ENCODE results near the gene TTC23.

Gene TTC23

GRCh38 chr15:99226802-99227201 lies 22.6 kb downstream of the TTC23 start:
- TF ChIP-seq, protein P1, sequence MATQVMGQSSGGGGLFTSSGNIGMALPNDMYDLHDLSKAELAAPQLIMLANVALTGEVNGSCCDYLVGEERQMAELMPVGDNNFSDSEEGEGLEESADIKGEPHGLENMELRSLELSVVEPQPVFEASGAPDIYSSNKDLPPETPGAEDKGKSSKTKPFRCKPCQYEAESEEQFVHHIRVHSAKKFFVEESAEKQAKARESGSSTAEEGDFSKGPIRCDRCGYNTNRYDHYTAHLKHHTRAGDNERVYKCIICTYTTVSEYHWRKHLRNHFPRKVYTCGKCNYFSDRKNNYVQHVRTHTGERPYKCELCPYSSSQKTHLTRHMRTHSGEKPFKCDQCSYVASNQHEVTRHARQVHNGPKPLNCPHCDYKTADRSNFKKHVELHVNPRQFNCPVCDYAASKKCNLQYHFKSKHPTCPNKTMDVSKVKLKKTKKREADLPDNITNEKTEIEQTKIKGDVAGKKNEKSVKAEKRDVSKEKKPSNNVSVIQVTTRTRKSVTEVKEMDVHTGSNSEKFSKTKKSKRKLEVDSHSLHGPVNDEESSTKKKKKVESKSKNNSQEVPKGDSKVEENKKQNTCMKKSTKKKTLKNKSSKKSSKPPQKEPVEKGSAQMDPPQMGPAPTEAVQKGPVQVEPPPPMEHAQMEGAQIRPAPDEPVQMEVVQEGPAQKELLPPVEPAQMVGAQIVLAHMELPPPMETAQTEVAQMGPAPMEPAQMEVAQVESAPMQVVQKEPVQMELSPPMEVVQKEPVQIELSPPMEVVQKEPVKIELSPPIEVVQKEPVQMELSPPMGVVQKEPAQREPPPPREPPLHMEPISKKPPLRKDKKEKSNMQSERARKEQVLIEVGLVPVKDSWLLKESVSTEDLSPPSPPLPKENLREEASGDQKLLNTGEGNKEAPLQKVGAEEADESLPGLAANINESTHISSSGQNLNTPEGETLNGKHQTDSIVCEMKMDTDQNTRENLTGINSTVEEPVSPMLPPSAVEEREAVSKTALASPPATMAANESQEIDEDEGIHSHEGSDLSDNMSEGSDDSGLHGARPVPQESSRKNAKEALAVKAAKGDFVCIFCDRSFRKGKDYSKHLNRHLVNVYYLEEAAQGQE (IDR thresholded peaks at IDR 0.05; ENCODE audit: insufficient read depth in 1 of 2, low read depth in 2 of 2, low read length in 2 of 2), result no peak
- no peak for TF ChIP-seq FOXP2 (optimal IDR thresholded peaks at IDR 0.05; ENCODE audit: borderline replicate concordance, extremely low read depth, extremely low read length, insufficient read depth)
- no peak for TF ChIP-seq POLR2AphosphoS5 (IDR thresholded peaks at IDR 0.05; ENCODE audit: low read depth, low read length)
- TF ChIP-seq SIN3A (IDR thresholded peaks at IDR 0.05; ENCODE audit: borderline replicate concordance, insufficient read depth, low read length), result no peak
- TF ChIP-seq TAF1 (IDR thresholded peaks at IDR 0.05; ENCODE audit: borderline replicate concordance, insufficient read depth, low read length), result no peak

DNA sequence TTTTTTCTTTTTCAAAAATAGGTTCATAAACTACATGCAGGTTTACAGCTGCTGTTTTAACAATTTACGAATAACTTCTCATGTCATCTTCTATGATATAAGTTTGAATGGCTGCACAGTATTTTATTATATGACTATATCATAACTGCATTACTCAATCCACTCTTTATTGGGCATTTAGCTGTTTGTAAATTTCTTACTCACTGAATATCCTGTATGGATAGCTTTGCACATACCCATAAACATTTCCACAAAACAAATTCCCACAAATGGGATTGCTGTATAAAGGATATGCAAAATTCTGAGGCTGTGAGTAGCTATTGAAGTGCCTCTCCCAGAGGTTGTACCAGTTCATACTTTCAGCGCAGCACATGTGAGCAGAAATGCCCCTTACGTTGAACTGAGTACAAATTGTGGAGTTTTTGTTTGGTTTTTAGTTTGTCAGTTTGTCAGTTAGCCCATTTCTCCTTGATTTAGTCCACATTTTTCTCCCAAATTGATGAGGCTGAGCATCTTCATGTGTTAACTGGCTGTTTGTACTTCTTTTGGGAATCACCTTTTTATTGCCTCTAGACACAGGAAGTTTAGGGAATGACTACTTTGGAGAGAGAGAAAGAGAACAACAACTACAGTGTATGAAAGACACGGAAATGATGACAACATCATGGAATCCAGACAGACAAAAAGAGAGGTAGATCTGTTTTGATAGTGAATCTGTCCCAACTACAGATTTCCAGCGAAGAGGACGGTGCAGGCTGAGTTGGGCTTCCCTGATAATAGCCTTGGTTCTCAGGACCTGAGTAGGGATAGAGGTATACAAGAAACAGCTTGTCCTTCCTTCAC lies 24.8 kb downstream of the TTC23 start:
- no peak for TF ChIP-seq SIN3A (IDR thresholded peaks at IDR 0.05; ENCODE audit: borderline replicate concordance, insufficient read depth, low read length)
- no peak for TF ChIP-seq TAF1 (IDR thresholded peaks at IDR 0.05; ENCODE audit: borderline replicate concordance, insufficient read depth, low read length)
- TF ChIP-seq, protein P1 (IDR thresholded peaks at IDR 0.05; ENCODE audit: insufficient read depth in 1 of 2, low read depth in 2 of 2, low read length in 2 of 2), result no peak
- TF ChIP-seq FOXP2 (optimal IDR thresholded peaks at IDR 0.05; ENCODE audit: borderline replicate concordance, extremely low read depth, extremely low read length, insufficient read depth), result no peak
- no peak for TF ChIP-seq POLR2AphosphoS5 (IDR thresholded peaks at IDR 0.05; ENCODE audit: low read depth, low read length)

DNA sequence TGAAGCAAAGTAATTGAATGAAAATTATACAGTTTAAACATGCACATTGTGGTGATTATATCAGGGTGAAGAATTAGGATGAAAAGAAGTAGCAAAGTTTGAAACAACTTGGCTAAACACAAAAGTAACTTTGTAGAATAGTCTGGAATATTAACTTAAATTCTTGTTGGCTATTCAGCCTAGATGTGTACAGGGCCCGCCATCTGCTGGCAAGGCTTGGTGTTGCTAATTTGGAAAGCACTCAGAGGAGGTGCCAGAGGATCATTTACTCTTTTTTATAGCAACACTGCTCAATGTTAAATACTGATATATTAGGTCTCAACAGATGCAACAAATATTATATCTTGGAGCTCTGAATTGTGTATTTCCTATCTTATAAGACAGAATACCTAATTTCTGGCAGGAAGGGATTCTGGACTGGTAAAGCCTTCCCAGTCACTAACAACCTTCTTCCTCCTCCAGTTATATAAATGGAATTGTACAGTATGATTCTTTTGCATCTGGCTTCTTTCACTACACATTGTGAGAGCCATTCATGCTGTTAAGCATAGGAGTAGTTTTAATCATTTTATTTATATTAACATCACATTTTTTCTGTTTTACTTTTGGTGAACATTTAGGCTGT lies 36.1 kb downstream of the TTC23 start:
- TF ChIP-seq TAF1 (IDR thresholded peaks at IDR 0.05; ENCODE audit: borderline replicate concordance, insufficient read depth, low read length), result no peak

DNA sequence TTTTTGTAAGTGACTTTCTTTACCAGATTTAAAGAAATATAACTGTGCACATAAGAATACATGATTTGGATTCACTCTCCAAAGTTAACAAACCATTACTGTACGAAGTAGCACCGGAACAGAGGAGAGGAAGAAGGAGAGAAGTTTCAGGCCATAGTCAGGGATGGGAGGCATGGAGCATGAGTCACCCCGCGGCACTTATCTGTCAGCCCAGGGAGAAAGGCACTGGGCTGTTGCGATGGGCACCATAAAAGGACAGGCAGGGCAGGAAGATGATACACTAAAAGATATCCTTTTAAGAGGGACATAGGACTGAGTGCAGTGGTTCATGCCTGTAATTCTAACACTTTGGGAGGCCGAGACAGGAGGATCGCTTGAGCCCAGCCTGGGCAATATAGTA lies 37.0 kb downstream of the TTC23 start:
- no peak for TF ChIP-seq FOXP2 (optimal IDR thresholded peaks at IDR 0.05; ENCODE audit: borderline replicate concordance, extremely low read depth, extremely low read length, insufficient read depth)
- TF ChIP-seq, protein P1 (IDR thresholded peaks at IDR 0.05; ENCODE audit: insufficient read depth in 1 of 2, low read depth in 2 of 2, low read length in 2 of 2), result no peak
- no peak for TF ChIP-seq SIN3A (IDR thresholded peaks at IDR 0.05; ENCODE audit: borderline replicate concordance, insufficient read depth, low read length)
- no peak for TF ChIP-seq TAF1 (IDR thresholded peaks at IDR 0.05; ENCODE audit: borderline replicate concordance, insufficient read depth, low read length)
- no peak for TF ChIP-seq POLR2AphosphoS5 (IDR thresholded peaks at IDR 0.05; ENCODE audit: low read depth, low read length)

GRCh38 chr15:99211926-99212325 lies 37.5 kb downstream of the TTC23 start:
- no peak for TF ChIP-seq TAF1 (IDR thresholded peaks at IDR 0.05; ENCODE audit: borderline replicate concordance, insufficient read depth, low read length)
- TF ChIP-seq FOXP2 (optimal IDR thresholded peaks at IDR 0.05; ENCODE audit: borderline replicate concordance, extremely low read depth, extremely low read length, insufficient read depth), result no peak
- no peak for TF ChIP-seq SIN3A (IDR thresholded peaks at IDR 0.05; ENCODE audit: borderline replicate concordance, insufficient read depth, low read length)
- TF ChIP-seq POLR2AphosphoS5 (IDR thresholded peaks at IDR 0.05; ENCODE audit: low read depth, low read length), result no peak
- TF ChIP-seq, protein P1 (IDR thresholded peaks at IDR 0.05; ENCODE audit: insufficient read depth in 1 of 2, low read depth in 2 of 2, low read length in 2 of 2), result no peak

Measured in PFSK-1 (cell line).